Psoas muscle (tissue), 8 donors: ENCODE measurements around the gene GNAS-AS1. TPM values are rescaled to one million over a fixed set of nuclear protein-coding genes. Genes with fewer than 3 reads are reported as not detected.

Experiments used
- ATAC-seq, 4 donors: fragments of 200-7000 bp; cut with Tn5 transposase; one replicate each; pipeline ENCODE4 v1.9.1; 2020; ENCODE audit warnings: moderate library complexity in 3 of 4, mild to moderate bottlenecking in 2 of 4
- DNase-seq, 2 donors: peaks; one replicate each; pipeline ENCODE4 v3.0.0-alpha.2; 2020
- H3K27ac ChIP-seq: fragments of 200-600 bp; one replicate; pipeline ENCODE4 v1.8.0; 2022
- H3K27me3 ChIP-seq, 3 donors: fragments of 200-600 bp in 1 of 3; one replicate each; pipeline versions ENCODE4 v1.6.1 to v1.8.0; 2013 to 2022; ENCODE audit warnings: low read length in 2 of 3, mild to moderate bottlenecking in 2 of 3, moderate library complexity in 1 of 3; ENCODE audit not compliant: insufficient read depth in 3 of 3
- H3K36me3 ChIP-seq, 2 donors: fragments of 200-600 bp in 1 of 2; one replicate each; pipeline versions ENCODE4 v1.6.1 to v1.8.0; 2013 to 2022; ENCODE audit warnings: low read depth in 1 of 2, mild to moderate bottlenecking in 1 of 2, moderate library complexity in 1 of 2; ENCODE audit not compliant: insufficient read depth in 1 of 2
- H3K4me1 ChIP-seq: fragments of 200-600 bp; one replicate; pipeline ENCODE4 v1.8.0; 2022
- H3K4me3 ChIP-seq: fragments of 200-600 bp; one replicate; pipeline ENCODE4 v1.8.0; 2022; ENCODE audit warnings: mild to moderate bottlenecking
- H3K9me3 ChIP-seq: fragments of 200-600 bp; one replicate; pipeline ENCODE4 v1.8.0; 2022
- CTCF ChIP-seq: fragments of 200-600 bp; IDR thresholded peaks from one replicate; pipeline ENCODE4 v1.8.0; 2022; ENCODE audit warnings: antibody characterized with exemption
- WGBS, 3 donors: extraction: QIAGEN DNeasy Blood & Tissue Kit; methylation state at CpG; one replicate each; pipeline versions ENCODE4 v1.1.6 to v1.1.7; 2013; 5-methylcytosine and 5-hydroxymethylcytosine counted together
- intact Hi-C, 2 donors: fragments of 100-400 bp; cut with DNase I; formaldehyde crosslinking; loops; one replicate each; pipeline versions ENCODE4 v1.11.0 to v1.14.2; 2022
- polyA plus RNA-seq, 3 donors: library from polyadenylated mRNA; stranded (reverse); fragments of 200-250 nt; gene quantifications; one replicate each; pipeline ENCODE4 v1.2.3, GENCODE V29; 2013
- total RNA-seq, 4 donors: library from RNA; stranded (reverse); fragmentation: NEBNext Ultra II Directional in 2 of 4; extraction: Animal tissue kit (Norgen Biotek cat#: 25700) in 2 of 4; gene quantifications; one replicate each; pipeline versions ENCODE4 v1.2.1 to v1.2.4, GENCODE V29; 2021 to 2023
- donor health status: healthy with polysubstance abuse.
- donor health status: DM: no; HTN: no; CAD: no; lungs with moderate emphysema.
- donor health status: Bipolar disorder and iron deficiency.
- donor health status: healthy.
- donor health status: DM: yes; HTN: yes; CAD: no.
- donor health status: DM: no; HTN: no; CAD: no.
- donor health status: DM: no; HTN: no; CAD: no.
- donor health status: DM: yes; HTN: yes; CAD: no.

The GNAS-AS1 gene
- total and polyA plus RNA-seq, 7 donors = 0.03 to 1.0 (median 0.40) TPM; not detected in 1

DNA sequence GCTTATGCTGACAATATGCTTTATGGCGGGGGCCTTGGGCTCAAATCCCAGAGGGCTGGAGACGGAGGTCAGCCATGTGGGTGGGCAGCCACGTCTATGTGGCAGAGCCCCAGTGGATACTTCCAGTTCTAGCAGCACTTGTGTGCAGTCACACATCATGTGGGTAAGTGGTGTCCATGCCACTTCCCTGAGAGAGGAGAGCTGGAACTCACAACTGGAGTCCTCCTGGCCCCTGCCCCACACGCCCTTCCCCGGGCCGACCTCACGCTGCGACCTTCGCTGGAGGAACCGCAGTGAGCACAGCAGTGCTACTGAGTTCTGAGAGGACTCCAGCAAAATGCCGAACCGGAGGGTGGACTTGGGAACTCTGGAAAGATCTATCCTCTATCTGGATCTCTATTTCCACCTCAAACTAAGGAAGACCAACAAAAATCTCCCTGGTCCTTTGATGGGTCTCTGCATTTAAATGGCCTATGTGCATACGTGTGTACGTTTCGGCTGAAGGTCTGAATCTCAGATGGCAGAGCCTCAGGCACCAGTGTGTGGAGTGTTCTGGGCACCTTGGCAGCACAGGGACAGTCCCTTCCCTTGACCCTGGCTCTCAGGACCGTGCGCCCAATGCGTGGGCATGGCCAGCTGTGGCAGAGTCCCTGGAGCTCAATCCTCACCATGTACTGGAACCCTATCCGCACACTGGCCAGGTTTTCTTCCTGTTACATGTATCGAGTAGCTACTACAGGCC, 55.4 kb downstream of the GNAS-AS1 start:
- DNase-seq (no peak), ATAC-seq (no peak)
- H3K27me3 ChIP-seq = peaks cover 0 to 10% (median 0%) of the 10 kb centered on the region in 3 donors
- 85 to 90% (median 88%) methylated on average over 20 of the region's 20 CpGs for WGBS, 3 donors
- H3K36me3 ChIP-seq = no peaks in the 10 kb centered on the region
- H3K4me3 ChIP-seq = no peak overlapping the region
- no peak overlapping the region for H3K27ac ChIP-seq
- no peaks in the 10 kb centered on the region for H3K4me1 ChIP-seq
- no peak for TF ChIP-seq CTCF
- intact Hi-C loops = no loop called here
- no peaks in the 10 kb centered on the region for H3K9me3 ChIP-seq

DNA sequence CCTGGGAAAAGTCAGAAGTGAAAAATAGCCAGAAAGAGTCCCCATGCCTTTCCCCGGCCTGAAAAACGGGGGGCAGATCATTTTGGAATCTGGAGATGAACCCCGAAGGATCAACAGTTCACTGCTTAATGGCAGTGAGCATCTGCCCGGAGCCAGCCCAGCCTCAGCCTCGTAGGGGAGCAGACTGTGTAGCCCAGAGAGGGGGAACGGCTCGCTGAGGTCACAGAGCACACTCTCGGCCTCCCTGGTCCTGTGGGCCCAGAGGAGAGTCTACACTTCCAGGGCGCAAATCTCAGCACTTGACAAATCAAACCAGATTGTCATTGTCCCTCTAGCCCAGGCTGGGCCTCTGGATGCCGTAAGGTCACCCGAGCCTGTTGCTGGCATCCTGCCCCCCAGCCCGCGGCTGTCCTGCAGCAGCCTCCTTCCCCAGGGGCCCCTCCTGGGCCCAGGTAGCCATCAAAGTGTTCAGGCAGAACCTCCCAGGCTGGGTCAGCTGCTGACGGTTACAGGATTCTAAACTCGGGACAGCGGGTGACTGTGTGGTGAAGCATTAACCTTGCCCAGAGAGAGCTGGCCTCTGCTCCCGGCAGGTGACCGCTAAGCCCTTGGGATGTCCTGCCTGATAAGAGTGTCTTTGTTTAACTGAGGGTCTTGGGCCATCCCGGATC, 56.1 kb downstream of the GNAS-AS1 start:
- intact Hi-C loops = no loop called here
- no peak for TF ChIP-seq CTCF
- Histone ChIP-seq H3K4me3 (no peak overlapping the region), H3K36me3 (no peaks in the 10 kb centered on the region), H3K27me3 (peaks cover 0 to 16% (median 0%) of the 10 kb centered on the region in 3 donors), H3K9me3 (no peaks in the 10 kb centered on the region), H3K27ac (no peak overlapping the region), H3K4me1 (no peaks in the 10 kb centered on the region)
- 72 to 76% (median 75%) methylated on average over 17 to 19 of the region's 19 CpGs for WGBS, 3 donors
- DNase-seq = no peak
- ATAC-seq = no peak

DNA sequence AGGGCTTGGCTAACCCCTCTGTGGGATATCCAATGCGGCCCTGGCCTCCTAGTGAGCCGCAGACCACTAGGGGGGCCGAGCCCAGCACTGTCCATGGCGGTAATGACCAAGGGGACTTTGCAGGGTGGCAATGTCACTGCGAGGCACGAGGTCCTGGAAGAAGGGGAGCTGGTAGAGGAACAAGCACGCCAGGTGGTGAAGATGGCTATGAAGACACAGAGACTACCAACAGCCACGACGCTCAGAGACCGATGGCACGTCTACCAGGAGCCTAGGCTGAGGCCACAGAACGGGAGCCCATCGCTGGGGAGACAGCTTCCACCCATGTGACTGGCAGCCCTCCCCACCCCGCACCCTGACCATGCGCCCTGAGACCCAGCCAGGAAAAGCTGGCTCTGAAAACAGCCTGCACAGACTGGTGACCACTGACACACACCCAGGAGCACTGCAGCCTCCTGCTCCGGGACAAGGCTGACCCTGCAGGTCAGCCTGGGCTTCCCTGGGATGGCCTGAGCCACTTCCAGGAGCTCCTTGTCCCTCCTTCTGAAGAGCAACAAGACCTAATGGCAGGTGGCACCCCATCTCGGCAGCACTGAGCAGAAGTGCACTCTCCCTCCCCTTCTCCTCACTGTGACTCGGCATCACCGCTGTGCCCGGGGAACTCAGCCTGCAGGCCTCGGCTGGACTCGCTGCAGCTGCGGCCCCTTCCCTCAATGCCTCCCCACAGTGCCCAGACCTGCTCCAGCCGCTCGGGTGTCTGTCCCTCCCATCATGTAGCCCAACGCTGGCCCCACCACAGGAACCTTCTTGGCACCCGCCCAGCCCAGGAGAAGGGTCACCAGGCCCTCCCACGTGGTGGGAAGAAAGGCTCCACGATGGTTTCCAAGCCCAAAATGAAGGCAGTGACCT, 56.9 kb downstream of the GNAS-AS1 start:
- no peaks in the 10 kb centered on the region for H3K4me1 ChIP-seq
- no peak overlapping the region for H3K4me3 ChIP-seq
- DNase-seq (no peak), ATAC-seq (no peak)
- no peak overlapping the region for H3K27ac ChIP-seq
- TF ChIP-seq CTCF = no peak
- peaks cover 0 to 16% (median 0%) of the 10 kb centered on the region in 3 donors for H3K27me3 ChIP-seq
- WGBS, 3 donors = 85 to 87% (median 86%) methylated on average over 29 of the region's 29 CpGs
- H3K9me3 ChIP-seq = no peaks in the 10 kb centered on the region
- intact Hi-C loops = no loop called here
- no peaks in the 10 kb centered on the region for H3K36me3 ChIP-seq

GRCh38 chr20:58792426-58792825, 58.3 kb downstream of the GNAS-AS1 start:
- 81 to 90% (median 84%) methylated on average over 7 of the region's 7 CpGs for WGBS, 3 donors
- Histone ChIP-seq H3K9me3 (no peaks in the 10 kb centered on the region), H3K4me1 (no peaks in the 10 kb centered on the region), H3K27me3 (peaks cover 0 to 16% (median 2%) of the 10 kb centered on the region in 3 donors), H3K4me3 (no peak overlapping the region), H3K27ac (no peak overlapping the region), H3K36me3 (no peaks in the 10 kb centered on the region)
- DNase-seq = no peak
- ATAC-seq = no peak
- TF ChIP-seq CTCF = no peak
- intact Hi-C loops = no loop called here
